Measurements from ENCODE around the gene CCDC92.
"Not testable (repeated sequence)": the region's sequence is repeated elsewhere in the genome, so short reads cannot be mapped to it uniquely, and the experiment has no call there.

The CCDC92 gene

GRCh38 chr12:123947531-123947930 is 25.1 kb downstream of the CCDC92 start:
- DNase-seq, result not testable (repeated sequence)

DNA sequence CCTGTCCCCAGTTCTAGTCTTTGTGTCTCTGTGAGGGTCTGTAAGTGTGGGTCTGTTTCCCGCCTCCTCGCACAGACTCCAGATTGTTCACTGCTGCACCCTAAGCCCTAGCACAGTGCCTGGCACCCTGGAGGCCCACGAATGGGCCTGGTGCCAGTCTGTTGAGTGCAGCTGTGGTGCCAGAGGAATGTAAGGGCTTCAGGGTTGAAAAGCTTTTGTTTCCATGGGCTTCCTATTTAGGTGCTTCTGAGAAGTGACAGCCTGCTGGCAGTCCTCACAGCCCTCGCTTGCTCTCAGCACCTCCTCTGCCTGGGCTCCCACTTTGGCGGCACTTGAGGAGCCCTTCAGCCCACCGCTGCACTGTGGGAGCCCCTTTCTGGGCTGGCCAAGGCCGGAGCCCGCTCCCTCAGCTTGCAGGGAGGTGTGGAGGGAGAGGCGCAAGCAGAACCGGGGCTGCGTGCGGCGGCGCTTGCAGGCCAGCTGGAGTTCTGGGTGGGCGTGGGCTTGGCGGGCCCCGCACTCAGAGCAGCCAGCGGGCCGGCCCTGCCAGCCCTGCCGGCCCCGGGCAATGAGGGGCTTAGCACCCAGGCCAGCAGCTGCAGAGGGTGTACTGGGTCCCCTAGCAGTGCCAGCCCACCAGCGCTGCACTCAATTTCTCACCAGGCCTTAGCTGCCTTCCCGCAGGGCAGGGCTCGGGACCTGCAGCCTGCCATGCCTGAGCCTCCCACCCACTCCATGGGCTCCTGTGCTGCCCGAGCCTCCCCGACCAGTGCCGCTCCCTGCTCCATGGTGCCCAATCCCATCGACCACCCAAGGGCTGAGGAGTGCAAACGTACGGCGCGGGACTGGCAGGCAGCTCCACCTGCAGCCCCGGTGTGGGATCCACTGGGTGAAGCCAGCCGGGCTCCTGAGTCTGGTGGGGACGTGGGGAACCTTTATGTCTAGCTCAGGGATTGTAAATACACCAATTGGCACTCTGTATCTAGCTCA is 25.8 kb downstream of the CCDC92 start:
- DNase-seq, result not testable (repeated sequence)

GRCh38 chr12:123946152-123946515 is 26.5 kb downstream of the CCDC92 start:
- DNase-seq, result no peak

- DNase-seq, result no peak
Observed at GRCh38 chr12:123945287-123946151, 27.1 kb downstream of the CCDC92 start.

- DNase-seq, result no peak
Observed at GRCh38 chr12:123944696-123945095, 27.9 kb downstream of the CCDC92 start.

DNA sequence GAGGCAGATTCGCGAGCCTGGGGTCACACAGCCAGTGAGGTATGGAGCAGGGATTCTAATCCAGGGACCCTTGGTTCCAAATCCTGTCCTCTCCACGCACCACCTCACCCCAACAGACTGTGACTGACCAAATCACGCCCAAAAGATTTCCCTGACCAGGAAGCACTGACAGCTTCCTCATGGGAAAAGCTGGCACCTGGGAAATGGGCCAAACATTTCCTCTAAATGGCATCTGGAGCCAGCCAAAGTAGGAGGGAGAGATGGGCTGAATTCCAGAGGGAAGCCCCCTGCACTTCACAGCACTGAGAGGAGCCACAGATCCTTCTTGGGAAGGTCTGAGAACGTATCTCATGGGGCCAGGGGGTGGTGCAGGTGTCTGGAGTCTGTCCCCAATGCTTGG is 28.8 kb downstream of the CCDC92 start:
- DNase-seq, result no peak

DNA sequence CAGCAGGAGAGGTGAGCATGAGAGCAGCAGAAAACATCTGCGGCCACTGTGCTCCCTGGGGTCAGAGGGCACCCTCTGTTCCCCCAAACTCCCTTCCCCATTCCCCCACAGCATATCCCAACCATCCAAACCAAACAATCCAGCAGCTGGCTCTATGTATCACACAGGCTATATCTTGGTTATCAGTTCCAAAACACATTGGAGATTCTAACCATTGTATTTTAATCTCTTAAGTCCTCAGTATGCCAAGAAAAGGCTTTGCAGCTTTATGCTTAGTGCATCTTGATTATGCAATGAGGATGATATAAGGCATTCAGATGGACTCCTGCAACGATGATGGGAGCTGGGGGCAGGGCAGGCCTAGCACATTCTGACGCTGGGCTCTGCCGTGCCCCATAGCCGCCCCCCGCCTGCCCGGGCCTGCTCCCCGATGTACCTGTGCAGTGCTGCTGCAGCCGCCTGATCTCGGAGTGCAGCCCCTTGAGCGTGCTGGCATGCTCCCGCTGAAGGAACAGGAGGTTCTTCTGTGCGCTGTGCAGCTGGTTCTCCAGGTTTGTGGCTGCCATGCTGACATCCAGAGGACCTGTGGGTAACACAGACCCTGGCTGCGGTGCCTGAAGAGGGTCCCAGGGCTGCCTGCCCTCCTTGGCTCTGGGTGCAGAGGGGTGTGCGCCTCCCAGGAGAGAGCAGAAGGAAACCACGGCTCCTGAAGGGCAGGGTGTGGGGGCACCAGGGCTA is 29.6 kb downstream of the CCDC92 start:
- DNase-seq, result no peak

DNA sequence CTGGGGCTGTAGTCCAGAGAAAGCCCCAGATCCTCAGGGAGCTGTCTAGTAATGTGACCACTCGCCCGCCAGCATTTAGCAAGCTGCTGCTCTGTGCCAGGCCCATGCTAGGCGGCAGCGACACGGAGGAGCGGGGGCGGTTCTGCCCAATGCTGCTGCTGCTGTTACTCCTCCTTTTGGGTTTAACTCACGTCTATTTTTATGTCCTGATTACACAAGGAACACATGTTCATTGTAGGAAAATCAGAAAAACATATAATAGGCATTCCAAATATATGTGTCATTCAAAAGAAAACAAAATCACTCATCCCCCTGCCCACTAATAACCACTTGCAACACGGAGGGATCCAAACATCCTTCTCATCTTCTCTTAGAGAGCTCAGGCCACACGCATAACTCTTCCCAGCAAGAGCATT is 30.4 kb downstream of the CCDC92 start:
- no peak for DNase-seq

DNA sequence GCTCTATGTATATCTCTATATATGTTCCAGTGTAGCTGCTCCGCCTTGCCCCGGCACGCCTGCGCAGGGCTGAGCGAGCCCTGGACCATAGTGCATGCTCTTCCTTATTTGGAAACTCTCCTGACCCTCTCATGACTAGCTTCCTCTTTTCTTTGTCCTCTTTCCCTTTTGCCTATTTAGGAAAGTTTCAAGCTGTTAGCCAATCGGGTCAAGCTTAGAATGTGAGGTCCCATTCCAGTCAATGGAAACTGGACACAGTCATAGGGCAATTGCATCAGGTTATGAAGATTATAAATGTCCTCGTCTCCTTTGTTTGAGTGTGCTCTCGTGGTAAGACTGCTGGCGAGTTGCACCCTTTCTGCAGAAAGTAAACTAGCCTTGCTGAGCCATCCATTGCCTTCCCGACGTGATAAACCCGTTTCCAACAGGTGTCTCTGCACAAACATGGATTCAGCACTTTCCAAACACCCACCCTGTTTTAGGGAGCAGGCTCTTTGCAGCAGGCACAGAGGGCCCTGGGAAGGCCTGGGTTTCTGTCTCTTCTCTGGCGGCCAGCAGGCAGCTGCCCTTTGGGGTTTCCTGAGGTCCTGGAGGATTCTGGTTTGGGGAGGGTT is 30.9 kb downstream of the CCDC92 start:
- no peak for DNase-seq

GRCh38 chr12:123941000-123941399 is 31.6 kb downstream of the CCDC92 start:
- no peak for DNase-seq

GRCh38 chr12:123940627-123940966 is 32.0 kb downstream of the CCDC92 start:
- no peak for DNase-seq

DNA sequence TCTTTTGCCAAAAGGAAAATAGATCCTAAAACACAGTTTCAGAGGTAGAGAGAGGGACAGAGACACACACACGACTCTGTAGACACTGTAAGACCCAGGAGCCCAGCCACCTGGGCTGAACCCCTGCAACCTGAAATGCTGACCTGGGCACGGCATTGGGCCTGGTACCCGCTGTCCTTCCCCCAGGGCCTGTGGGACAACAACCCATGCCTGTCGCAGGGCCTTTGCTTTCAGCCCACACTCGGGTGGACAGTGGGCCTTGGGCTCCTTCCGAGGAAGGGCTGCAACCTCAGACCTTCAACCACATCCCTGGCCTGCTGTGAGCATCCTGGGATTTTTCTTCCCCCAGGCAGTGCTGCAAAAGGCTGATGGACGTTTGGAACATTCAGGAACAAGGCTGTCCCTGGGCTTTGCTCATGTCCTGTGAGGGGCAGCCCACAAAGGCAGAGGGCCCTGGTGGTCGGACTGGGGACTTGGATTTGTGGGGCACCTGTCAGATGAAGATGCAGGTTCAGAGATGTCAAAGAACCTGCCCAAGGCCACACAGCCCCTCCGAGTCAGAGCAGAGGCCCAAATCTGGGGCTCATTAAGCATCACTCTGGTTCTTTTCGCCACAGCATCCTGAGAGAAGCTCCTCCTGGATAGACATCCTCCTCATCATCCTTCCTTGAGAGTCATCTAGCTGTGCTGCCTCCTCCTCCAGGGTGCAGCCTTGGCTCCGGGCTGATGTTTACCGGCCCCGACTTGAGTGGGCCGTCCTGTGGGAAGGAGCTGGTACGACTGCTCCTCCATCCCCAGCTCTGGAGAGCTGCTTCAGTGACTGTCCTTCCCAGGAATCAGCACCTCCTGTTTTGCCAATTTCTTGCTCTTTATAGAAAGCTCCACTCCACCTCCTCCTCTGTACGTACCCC is 32.7 kb downstream of the CCDC92 start:
- no peak for DNase-seq

- DNase-seq, result no peak
Observed at GRCh38 chr12:123938679-123939480, 33.8 kb downstream of the CCDC92 start.

DNA sequence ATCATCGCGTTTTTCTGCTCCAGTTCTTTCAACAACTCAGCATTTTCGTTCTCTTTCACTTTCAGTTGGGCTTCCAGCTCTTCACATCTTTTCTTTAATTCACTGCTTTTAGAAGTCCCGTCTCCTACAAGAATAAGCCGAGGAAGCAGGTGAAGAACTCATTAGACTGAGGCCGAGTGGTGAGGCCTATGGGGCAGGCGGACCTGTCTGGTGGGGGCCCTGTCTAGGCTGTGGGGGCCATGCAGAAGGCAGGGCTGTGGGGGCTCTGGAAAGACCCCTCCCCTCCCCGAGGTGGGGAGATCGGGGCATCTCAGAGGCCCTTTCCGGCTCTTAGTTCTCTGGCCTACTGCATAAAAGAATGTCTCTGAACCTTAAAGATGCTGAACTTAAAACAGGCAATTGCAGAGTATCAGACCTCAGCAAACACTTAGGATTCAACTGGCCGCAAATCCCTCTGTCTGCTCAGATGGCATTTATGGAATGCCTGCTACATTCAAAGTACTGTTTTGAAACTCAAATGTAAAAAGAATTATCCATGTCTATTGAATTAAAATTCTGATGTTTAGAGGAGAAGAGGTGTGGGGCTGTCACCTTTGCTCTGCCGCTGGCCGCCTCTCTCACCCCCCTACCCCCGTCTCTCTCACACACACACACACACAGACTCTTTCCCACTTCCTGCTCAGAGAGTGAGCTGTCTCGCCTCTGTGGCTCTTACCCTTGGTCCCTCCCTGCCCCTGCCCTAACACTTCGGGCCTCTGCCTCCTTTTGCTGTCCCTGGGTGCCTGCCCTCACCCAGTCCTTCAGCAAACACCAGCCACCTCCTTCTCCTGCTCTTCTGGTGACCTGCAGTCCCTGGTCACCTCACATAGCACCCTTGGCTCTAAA is 34.7 kb downstream of the CCDC92 start:
- peak; percentile 60 for DNase-seq

DNA sequence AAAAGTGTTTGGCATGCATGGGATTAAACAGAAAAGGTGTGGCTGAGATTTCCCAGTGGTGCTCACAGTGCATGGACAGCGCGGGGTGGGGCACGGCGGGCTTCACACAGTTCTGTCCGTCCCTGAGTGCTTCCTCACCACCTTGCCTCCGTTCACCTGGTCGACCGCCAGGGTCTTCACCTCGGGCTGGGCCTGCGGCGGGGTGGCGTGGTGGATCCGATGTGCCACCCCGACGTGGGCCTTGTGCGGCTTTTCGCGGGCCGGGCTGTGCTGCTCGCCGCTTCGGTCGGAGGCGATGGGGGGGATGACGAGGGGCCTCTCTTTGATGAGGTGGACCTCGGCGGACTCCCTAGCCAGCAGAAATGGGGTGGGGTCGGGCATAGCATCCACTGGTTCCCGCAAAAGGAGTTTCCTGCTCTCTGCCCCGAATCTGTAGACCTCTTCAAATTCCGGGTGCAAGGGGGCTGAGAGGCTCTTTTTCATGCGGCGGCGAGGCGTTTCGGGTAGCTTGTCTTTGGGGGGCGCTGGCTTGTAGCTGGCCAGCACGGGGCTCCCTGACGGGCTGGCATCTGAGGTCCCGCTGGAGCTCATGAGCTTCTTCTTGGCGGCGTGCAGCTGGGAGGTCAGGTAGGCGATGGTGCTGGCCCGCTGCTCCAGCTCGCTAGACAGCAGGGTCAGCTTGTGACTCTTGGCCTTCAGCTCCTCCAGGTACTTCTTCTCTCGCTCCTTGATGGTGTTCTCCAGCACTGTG is 35.5 kb downstream of the CCDC92 start:
- no peak for DNase-seq

GRCh38 chr12:123936471-123936870 is 36.2 kb downstream of the CCDC92 start:
- no peak for DNase-seq

DNA sequence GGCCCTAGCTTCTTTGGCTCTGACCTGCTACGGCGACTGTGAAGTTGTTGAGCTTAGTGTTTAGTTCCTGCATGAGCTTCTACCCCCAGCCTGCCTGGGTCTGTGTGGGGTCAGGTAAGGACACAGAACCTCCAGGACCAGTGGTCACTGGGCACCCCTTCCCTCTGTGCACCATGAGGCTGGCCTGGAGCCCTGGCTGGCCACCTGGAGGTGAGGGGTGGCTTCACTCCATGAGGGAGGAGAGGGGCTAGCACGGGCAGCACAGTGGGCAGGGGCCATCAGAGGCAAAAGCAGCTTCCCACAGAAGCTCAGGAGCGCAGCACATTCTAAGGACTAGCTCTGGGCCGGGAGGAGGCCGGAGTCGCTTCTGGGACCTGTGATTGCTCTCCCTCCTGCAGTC is 36.7 kb downstream of the CCDC92 start:
- DNase-seq, result no peak

DNA sequence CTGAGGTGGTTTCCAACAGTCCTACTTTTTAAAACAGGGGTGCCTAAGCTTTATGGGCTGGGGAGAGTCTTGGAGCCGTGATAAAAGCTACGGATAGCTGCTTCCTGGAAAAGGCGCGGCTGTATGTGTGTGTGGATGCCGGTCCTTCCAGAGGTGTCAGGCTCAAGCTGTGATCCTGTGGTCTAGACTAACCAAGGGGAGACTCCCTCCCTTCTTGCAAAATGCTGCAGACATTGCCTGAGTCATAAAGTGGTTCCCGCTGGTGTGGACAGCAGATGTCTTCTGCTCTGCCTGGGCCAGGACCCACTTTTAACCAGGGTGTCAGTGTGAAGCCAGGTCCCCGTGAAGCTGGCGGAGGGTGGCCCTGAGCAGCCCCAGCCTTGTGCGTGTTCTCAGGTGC is 37.8 kb downstream of the CCDC92 start:
- DNase-seq, result no peak

Measured in RPMI8226 (cell line).